K562 (cell line): Measurements from ENCODE around the gene ATP2A2. TPM values are rescaled to one million over a fixed set of nuclear protein-coding genes. Genes with fewer than 3 reads are reported as not detected.

Source experiments
- ELF2 ChIP-seq: fragments of 250-450 bp; sonication (Bioruptor Pico); IDR thresholded peaks from 2 replicates; pipeline ENCODE4 v1.5.0; 2021; ENCODE audit warnings: mild to moderate bottlenecking
- FOXA1 ChIP-seq: fragments of 450-650 bp; IDR thresholded peaks from 2 replicates; pipeline ENCODE4 v1.6.1; 2016; ENCODE audit warnings: mild to moderate bottlenecking, borderline replicate concordance
- HNRNPH1 ChIP-seq: fragments of 200-400 bp; formaldehyde crosslinking; optimal IDR thresholded peaks from 2 replicates; pipeline ENCODE3; 2017; ENCODE audit warnings: low read depth, mild to moderate bottlenecking, low read length, moderate library complexity
- MED1 ChIP-seq: sonication (generic); formaldehyde crosslinking; IDR thresholded peaks from 2 replicates; pipeline ENCODE4 v1.8.1; 2023; ENCODE audit warnings: missing genetic modification reagents, borderline replicate concordance
- MYNN ChIP-seq, 2 experiments: sonication (generic); formaldehyde crosslinking in 1 of 2; IDR thresholded peaks; 2 replicates each; pipeline versions ENCODE4 v1.5.0 to v1.6.1; 2016 to 2020; ENCODE audit warnings: antibody characterized with exemption in 1 of 2, missing genetic modification reagents in 1 of 2
- NCOA4 ChIP-seq: fragments of 450-650 bp; IDR thresholded peaks from 2 replicates; pipeline ENCODE4 v1.6.1; 2018; ENCODE audit warnings: mild to moderate bottlenecking; ENCODE audit not compliant: partially characterized antibody
- POLR2A ChIP-seq: fragments of 450-650 bp; conservative IDR thresholded peaks from 2 replicates; pipeline ENCODE4 v1.6.1; 2016
- POLR2AphosphoS2 ChIP-seq: IDR thresholded peaks from 2 replicates; pipeline ENCODE4 v1.6.1; 2012; ENCODE audit warnings: low read length, improper control_type of control experiment
- SP1 ChIP-seq: sonication (generic); formaldehyde crosslinking; IDR thresholded peaks from 2 replicates; pipeline ENCODE4 v1.8.1; 2022; ENCODE audit warnings: mild to moderate bottlenecking, missing genetic modification reagents
- TAL1 ChIP-seq: fragments of 450-650 bp; IDR thresholded peaks from 2 replicates; pipeline ENCODE4 v1.6.1; 2016; ENCODE audit warnings: mild to moderate bottlenecking
- ZNF165 ChIP-seq: fragments of 250-450 bp; sonication (Bioruptor Pico); IDR thresholded peaks from 2 replicates; pipeline ENCODE4 v1.4.0; 2020; ENCODE audit warnings: borderline replicate concordance
- ZNF444 ChIP-seq: fragments of 250-450 bp; sonication (Bioruptor Pico); IDR thresholded peaks from 2 replicates; pipeline ENCODE4 v1.4.0; 2020; ENCODE audit warnings: mild to moderate bottlenecking, moderate library complexity
- polyA plus RNA-seq, 8 experiments: library from polyadenylated mRNA; depleted of rRNA in 4 of 8; stranded (reverse) in 5 of 8; unstranded in 3 of 8; fragments of >200 nt; fragmentation: Nextera tagmentation in 2 of 8; fragmentation: Illumina TruSeq in 1 of 8; extraction: Ambion mirVana in 2 of 8; extraction: Trizol in 1 of 8; gene quantifications; 2 replicates each; pipeline versions ENCODE4 v1.2.1 to v1.2.3, GENCODE V29; 2011 to 2014; ENCODE audit warnings: inconsistent platforms in 1 of 8, missing spikeins in 1 of 8
- total RNA-seq, 7 experiments: library from RNA; depleted of rRNA in 6 of 7; stranded (reverse); fragments of >200 nt in 6 of 7; fragmentation: Illumina TruSeq in 2 of 7; extraction: Trizol in 2 of 7; gene quantifications; 2 replicates each; pipeline versions ENCODE4 v1.2.1 to v1.2.3, GENCODE V29; 2011 to 2021; ENCODE audit warnings: low replicate concordance in 1 of 7
- TF ChIP-seq, protein P1 (sequence below): conservative IDR thresholded peaks from 2 replicates; pipeline ENCODE4 v1.6.1; 2011; ENCODE audit warnings: low read depth, mild to moderate bottlenecking, low read length; ENCODE audit not compliant: control insufficient read depth
- TF ChIP-seq, protein P2 (sequence below): fragments of 450-650 bp; IDR thresholded peaks from 2 replicates; pipeline ENCODE4 v1.6.1; 2017; ENCODE audit warnings: mild to moderate bottlenecking, moderate library complexity
- TF ChIP-seq, protein P3 (sequence below): fragments of 250-450 bp; sonication (Bioruptor Pico); IDR thresholded peaks from 2 replicates; pipeline ENCODE4 v1.9.0; 2021; ENCODE audit warnings: mild to moderate bottlenecking, inconsistent platforms
- TF ChIP-seq, protein P4 (sequence below): IDR thresholded peaks from 2 replicates; pipeline ENCODE4 v1.6.1; 2014; ENCODE audit warnings: antibody characterized with exemption
- TF ChIP-seq, protein P5 (sequence below): fragments of 450-650 bp; IDR thresholded peaks from 2 replicates; pipeline ENCODE4 v1.7.1; 2018; ENCODE audit warnings: mild to moderate bottlenecking, low read depth; ENCODE audit not compliant: partially characterized antibody
- TF ChIP-seq, protein P6 (sequence below): sonication (generic); formaldehyde crosslinking; IDR thresholded peaks from 2 replicates; pipeline ENCODE4 v1.8.0; 2023; ENCODE audit warnings: mild to moderate bottlenecking, missing genetic modification reagents

The ATP2A2 gene
- total and polyA plus RNA-seq, 9 of the 15 experiments (the other 6 are each of a cell fraction or from before 2014, with no cell fraction given) = 5.2 to 205 (median 51.6) TPM

DNA sequence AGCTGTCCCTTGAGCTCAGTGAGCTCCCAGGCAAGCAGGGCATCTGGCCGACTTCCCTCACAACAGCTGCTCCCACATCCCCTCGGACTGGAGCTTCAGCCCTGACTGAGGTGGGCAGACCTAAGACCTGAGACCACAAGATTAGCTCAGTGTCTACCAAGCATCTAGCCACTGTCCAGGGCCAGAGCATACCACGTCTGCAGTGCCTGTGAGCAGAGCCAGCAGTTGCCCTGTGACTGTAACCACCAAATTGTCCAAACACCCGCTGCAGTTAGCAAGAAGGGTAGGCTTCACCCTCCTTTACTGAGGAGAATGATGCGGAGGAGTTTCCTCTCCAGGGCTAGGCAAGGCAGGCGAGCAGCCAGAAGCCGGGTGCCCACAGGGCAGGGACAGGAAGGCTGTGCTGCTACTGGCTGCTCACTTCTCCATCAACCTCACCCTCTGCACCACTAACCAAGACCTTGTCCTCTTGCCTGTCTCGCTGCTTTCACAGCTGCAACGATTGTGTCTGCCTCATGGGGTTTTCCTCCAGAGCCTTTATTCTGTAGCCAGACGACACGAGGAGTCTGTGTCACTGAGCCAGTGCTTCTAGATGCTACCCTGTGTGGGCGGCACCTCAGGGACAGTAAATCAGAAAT is 68.6 kb downstream of the ATP2A2 start (continued):
- TF ChIP-seq FOXA1 = no peak
- no peak for TF ChIP-seq NCOA4
- TF ChIP-seq POLR2AphosphoS2 = peak; percentile 49
- TF ChIP-seq POLR2A = peak; percentile 68
- no peak for TF ChIP-seq HNRNPH1
- TF ChIP-seq, protein P1, sequence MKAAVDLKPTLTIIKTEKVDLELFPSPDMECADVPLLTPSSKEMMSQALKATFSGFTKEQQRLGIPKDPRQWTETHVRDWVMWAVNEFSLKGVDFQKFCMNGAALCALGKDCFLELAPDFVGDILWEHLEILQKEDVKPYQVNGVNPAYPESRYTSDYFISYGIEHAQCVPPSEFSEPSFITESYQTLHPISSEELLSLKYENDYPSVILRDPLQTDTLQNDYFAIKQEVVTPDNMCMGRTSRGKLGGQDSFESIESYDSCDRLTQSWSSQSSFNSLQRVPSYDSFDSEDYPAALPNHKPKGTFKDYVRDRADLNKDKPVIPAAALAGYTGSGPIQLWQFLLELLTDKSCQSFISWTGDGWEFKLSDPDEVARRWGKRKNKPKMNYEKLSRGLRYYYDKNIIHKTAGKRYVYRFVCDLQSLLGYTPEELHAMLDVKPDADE = no peak
- TF ChIP-seq, protein P2, sequence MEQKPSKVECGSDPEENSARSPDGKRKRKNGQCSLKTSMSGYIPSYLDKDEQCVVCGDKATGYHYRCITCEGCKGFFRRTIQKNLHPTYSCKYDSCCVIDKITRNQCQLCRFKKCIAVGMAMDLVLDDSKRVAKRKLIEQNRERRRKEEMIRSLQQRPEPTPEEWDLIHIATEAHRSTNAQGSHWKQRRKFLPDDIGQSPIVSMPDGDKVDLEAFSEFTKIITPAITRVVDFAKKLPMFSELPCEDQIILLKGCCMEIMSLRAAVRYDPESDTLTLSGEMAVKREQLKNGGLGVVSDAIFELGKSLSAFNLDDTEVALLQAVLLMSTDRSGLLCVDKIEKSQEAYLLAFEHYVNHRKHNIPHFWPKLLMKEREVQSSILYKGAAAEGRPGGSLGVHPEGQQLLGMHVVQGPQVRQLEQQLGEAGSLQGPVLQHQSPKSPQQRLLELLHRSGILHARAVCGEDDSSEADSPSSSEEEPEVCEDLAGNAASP = no peak
- TF ChIP-seq TAL1 = no peak
- TF ChIP-seq ZNF444 = no peak
- TF ChIP-seq SP1 (CRISPR knock-in tag) = no peak
- TF ChIP-seq, protein P3, sequence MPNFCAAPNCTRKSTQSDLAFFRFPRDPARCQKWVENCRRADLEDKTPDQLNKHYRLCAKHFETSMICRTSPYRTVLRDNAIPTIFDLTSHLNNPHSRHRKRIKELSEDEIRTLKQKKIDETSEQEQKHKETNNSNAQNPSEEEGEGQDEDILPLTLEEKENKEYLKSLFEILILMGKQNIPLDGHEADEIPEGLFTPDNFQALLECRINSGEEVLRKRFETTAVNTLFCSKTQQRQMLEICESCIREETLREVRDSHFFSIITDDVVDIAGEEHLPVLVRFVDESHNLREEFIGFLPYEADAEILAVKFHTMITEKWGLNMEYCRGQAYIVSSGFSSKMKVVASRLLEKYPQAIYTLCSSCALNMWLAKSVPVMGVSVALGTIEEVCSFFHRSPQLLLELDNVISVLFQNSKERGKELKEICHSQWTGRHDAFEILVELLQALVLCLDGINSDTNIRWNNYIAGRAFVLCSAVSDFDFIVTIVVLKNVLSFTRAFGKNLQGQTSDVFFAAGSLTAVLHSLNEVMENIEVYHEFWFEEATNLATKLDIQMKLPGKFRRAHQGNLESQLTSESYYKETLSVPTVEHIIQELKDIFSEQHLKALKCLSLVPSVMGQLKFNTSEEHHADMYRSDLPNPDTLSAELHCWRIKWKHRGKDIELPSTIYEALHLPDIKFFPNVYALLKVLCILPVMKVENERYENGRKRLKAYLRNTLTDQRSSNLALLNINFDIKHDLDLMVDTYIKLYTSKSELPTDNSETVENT = no peak
- TF ChIP-seq, protein P4, sequence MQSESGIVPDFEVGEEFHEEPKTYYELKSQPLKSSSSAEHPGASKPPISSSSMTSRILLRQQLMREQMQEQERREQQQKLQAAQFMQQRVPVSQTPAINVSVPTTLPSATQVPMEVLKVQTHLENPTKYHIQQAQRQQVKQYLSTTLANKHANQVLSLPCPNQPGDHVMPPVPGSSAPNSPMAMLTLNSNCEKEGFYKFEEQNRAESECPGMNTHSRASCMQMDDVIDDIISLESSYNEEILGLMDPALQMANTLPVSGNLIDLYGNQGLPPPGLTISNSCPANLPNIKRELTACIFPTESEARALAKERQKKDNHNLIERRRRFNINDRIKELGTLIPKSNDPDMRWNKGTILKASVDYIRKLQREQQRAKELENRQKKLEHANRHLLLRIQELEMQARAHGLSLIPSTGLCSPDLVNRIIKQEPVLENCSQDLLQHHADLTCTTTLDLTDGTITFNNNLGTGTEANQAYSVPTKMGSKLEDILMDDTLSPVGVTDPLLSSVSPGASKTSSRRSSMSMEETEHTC = no peak
- TF ChIP-seq, protein P5, sequence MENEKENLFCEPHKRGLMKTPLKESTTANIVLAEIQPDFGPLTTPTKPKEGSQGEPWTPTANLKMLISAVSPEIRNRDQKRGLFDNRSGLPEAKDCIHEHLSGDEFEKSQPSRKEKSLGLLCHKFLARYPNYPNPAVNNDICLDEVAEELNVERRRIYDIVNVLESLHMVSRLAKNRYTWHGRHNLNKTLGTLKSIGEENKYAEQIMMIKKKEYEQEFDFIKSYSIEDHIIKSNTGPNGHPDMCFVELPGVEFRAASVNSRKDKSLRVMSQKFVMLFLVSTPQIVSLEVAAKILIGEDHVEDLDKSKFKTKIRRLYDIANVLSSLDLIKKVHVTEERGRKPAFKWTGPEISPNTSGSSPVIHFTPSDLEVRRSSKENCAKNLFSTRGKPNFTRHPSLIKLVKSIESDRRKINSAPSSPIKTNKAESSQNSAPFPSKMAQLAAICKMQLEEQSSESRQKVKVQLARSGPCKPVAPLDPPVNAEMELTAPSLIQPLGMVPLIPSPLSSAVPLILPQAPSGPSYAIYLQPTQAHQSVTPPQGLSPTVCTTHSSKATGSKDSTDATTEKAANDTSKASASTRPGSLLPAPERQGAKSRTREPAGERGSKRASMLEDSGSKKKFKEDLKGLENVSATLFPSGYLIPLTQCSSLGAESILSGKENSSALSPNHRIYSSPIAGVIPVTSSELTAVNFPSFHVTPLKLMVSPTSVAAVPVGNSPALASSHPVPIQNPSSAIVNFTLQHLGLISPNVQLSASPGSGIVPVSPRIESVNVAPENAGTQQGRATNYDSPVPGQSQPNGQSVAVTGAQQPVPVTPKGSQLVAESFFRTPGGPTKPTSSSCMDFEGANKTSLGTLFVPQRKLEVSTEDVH = peak; percentile 28
- no peak for TF ChIP-seq MED1 (CRISPR knock-in tag)
- TF ChIP-seq ELF2 (CRISPR knock-in tag) = no peak
- TF ChIP-seq ZNF165 (CRISPR knock-in tag) = no peak
- TF ChIP-seq, protein P6, sequence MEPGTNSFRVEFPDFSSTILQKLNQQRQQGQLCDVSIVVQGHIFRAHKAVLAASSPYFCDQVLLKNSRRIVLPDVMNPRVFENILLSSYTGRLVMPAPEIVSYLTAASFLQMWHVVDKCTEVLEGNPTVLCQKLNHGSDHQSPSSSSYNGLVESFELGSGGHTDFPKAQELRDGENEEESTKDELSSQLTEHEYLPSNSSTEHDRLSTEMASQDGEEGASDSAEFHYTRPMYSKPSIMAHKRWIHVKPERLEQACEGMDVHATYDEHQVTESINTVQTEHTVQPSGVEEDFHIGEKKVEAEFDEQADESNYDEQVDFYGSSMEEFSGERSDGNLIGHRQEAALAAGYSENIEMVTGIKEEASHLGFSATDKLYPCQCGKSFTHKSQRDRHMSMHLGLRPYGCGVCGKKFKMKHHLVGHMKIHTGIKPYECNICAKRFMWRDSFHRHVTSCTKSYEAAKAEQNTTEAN (CRISPR knock-in tag) = no peak
- peak; percentile 44; the same call in 1 of the 2 replicates for TF ChIP-seq MYNN (IDR thresholded peaks at IDR 0.05)
- TF ChIP-seq MYNN (CRISPR knock-in tag; IDR thresholded peaks at IDR 0.05) = no peak
